ENCODE results near the gene ARL4D. TPM values are rescaled to one million over a fixed set of nuclear protein-coding genes. Genes with fewer than 3 reads are reported as not detected.
"Not testable (repeated sequence)": the region's sequence is repeated elsewhere in the genome, so short reads cannot be mapped to it uniquely, and the experiment has no call there.

The ARL4D gene
- 16.3 and 22.0 TPM in 2 replicates for total RNA-seq (2014; rRNA removed; shearing (Covaris generic))

DNA sequence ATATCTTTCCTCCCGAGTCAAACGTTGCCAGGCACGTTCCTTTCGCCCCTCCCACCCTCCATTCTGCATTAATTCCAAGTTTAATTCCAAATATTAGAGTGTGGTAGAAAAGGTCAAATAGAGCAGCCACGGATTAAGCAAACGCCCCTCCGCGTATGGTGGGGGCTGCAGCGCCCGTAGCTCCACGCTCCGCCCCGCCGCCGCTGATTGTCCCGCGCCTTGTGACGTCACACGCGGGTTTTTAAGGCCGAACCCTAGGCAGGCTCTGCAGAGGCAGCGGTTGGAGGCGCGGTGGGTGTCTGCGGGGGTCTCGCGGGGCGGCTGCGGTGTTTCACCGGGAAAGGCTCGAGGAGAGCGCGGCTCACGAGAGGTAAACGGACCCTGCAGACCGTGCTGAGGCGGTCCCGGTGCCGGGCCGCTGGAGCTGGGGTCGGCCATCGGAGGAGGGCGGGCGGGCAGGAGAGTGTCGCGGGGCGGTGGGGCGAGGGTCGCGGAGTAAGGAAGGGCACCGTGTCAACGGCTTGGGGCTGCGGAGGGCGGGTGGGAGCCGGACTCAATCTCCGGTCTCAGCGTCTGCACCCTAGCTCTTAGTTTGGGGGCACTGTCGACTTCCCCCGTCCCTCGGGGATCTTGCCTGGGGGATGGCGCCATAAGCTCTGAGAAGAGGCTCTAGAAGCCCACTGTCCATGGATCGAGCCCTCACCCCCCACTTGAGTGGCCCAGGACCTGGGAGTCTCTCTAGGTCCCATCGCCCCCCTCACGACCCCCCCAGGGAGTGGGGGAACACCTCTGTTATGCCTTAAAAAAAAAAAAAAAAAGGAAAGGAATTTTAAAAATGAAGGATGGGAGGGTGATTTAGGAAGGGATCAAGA, at the start of gene ARL4D:
Gene ARL4D (plus strand): TSS at position 270 of the 872 bp plus-strand sequence. CDS start 740 bp downstream, outside the sequence.
- DNase-seq (ENCODE audit: low read depth): peak; percentile 77

DNA sequence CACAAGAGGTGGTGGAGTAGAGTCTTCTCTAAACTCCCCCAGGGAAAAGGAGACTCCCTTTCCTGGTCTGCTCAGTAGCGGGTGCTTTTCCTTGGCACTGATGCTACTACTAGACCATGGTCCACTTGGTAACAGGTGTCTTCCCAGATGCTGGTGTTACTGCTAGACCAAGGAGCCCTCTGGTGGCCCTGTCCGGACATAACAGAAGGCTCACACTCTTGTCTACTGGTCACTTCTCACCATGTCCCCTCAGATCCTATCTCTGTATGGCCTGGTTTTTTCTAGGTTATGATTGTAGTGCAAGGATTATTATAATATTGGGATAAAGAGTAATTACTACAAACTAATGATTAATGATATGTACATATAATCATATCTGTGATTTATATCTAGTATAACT, 49.7 kb upstream of the ARL4D start:
- DNase-seq (ENCODE audit: low read depth): no peak

- DNase-seq (ENCODE audit: low read depth): no peak
These were observed 47.9 kb upstream of the ARL4D start for GRCh38 chr17:43350888-43351361.

DNA sequence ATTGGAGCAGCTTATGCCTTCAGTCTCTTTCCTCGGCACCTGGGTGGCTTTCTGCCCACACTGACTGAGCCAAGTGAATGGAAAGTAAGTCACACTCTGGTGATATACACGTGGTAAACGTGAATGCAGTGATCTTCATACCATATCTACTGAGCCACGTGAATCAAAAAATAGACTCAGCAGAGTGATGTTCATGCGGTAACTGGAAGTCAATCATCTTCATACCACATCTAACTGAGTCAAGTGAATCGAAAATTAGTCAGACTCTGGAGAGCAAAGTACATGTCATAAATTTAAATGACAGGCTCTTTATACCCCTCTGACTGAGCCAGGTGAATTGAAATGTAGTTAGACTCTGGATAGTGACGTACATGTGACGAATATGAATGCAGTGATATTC, 47.1 kb upstream of the ARL4D start:
- DNase-seq (ENCODE audit: low read depth): no peak

DNA sequence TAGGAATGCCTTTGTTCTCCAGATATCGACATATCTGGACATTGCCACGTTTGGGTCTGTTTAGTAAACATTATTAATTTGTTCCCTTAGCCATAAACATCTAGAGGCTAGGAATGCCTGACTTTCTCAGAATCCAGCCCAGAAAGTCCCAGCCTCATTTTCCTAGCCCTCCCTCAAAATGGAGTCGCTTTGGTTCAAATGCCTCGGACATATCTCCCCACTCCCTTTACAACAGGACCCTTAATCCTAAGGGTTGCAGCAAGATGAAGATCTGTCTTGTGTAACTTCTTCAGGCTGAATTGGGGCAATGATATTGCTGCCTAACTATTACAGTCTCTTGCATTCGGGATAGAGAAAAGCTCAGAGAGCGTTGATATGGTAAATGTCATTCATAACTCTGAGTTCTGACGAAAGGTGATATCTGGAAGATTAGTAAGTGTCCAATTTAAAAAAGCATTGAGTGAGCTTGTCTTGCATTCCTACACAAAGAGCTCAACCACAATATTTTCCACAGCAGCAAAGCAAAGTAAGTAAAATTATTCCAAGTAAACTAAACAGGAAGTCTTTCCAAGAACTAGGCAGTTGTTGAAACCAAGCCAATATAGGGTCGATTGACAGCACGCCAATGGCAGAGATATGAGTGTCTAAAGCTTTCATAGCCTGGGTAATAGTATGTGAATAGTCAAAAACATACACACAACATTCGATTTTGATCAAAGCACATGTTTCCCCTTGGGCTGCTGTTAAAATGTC, 46.0 kb upstream of the ARL4D start:
- no peak for DNase-seq (ENCODE audit: low read depth)

DNA sequence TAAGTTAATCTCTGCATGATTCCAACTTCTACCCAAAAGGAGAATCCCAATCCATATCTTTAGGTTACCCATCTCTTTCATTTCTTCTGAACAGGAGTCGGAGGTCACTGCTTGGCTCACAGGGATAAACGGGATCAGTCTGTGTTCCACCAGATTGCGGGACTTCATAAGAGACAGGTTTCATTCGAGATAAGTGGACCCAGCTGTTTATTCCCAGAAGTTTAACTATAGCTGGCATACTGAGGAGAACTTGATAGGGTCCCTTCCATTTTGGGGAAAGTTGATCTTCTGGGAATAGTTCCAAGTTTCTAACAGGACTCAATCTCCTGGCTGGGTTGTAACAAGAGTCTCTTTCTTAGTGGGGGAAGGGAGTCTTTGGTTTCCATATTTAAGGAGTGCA, 45.4 kb upstream of the ARL4D start:
- no peak for DNase-seq (ENCODE audit: low read depth)

DNA sequence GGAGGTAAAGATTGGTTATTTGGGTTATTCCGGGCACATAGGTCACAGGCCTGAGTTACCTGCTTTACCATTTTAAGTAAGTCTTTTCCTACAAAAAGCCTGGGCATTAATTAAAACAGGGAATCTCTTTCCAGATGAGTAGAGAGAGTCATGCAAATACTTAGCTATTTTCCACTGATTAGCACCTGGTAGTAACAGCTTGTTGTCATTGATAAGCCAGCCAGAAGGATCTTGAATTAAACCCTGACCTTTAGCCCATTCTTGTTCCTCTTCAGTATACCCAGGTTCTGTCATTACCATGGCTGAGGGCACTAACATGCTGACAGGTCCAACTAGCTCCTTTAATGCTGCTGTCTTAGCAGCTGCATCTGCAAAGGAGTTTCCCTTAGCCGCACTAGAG, 44.4 kb upstream of the ARL4D start:
- no peak for DNase-seq (ENCODE audit: low read depth)

- DNase-seq (ENCODE audit: low read depth): peak; percentile 30
These were observed 42.3 kb upstream of the ARL4D start for GRCh38 chr17:43356450-43356849.

DNA sequence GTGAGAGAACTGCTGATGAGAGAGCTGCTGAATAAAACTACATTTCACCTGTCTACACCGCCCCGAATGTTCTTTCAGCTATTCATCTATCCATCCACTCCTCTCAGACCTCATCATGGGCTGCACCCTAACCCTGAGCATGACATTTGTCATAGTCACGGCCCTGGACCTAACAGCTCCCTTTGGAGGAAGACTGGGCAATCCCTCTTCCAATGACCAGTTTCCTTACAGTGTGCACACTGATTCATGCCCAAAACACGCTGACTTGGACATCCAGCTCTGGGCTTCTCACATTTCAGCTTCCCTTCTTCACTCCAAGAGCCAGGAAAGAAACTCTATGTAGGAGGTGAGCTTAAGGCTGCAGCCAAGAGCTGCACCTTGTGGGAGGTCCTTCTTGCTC, 41.8 kb upstream of the ARL4D start:
- DNase-seq (ENCODE audit: low read depth): peak; percentile 82

DNA sequence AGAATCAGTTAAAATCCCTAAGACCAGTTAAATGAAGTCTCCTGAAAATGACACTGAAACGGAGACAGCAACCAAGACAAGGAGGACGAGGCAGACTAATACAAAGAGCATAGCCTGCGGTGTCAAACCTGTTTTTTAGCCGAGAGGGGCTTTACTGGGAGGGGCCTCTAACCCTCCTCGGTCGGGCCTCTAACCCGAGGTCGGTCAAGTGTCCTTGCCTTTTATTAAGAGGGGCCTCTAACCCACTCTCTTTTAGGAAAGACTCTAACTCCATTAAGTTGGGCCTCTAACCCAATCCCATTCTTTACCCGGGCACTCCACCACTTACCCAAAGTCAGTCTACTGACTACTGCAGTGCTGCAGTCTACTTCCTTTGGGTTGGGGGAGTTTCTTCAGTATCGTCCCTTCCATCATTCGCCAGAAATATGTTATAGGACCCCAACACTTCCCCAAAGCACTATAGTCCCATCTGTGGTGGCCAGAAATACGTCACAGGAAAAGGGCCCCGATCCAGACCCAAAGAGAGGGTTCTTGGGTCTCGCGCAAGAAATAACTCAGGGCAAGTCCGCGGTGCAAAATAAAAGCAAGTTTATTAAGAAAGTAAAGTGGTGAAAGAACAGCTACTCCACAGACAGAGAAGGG, 39.2 kb upstream of the ARL4D start:
- no peak for DNase-seq (ENCODE audit: low read depth)

GRCh38 chr17:43360376-43360738, 38.4 kb upstream of the ARL4D start:
- no peak for DNase-seq (ENCODE audit: low read depth)

DNA sequence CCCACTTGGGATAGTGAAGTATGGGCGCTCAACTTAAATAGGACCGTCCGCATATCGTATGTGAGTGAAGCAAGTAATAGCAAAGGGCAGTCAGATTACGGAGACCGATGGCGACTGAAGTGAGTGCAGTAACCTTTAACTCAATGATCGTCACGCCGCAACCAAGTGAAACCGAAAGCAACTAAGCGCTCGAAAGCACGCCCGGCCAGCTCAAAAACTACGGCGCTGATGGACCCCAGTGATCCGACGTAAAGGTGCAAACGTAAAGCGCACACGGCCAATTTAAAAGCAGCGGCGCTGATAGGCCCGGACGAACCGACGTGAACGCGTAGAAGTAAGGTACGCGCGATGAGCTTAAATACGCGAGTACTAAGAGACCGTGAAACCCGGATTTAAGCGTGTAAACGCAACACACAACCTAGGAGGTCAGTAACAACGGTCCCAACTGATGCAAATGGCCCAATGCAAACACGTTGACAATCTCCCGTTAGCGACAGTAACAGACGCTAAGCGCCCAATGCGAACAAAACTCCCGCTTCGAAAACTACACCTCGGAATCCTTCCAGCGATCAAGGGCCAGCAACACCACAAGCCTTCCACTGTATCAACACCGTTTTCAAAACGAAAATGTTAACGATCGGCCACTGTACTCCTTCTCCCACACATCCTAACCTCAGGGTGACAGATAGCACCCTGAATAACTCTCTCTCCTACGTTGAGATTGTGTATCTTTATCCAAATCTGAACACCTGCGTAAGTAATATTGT, 37.9 kb upstream of the ARL4D start:
- DNase-seq (ENCODE audit: low read depth): peak; percentile 99

DNA sequence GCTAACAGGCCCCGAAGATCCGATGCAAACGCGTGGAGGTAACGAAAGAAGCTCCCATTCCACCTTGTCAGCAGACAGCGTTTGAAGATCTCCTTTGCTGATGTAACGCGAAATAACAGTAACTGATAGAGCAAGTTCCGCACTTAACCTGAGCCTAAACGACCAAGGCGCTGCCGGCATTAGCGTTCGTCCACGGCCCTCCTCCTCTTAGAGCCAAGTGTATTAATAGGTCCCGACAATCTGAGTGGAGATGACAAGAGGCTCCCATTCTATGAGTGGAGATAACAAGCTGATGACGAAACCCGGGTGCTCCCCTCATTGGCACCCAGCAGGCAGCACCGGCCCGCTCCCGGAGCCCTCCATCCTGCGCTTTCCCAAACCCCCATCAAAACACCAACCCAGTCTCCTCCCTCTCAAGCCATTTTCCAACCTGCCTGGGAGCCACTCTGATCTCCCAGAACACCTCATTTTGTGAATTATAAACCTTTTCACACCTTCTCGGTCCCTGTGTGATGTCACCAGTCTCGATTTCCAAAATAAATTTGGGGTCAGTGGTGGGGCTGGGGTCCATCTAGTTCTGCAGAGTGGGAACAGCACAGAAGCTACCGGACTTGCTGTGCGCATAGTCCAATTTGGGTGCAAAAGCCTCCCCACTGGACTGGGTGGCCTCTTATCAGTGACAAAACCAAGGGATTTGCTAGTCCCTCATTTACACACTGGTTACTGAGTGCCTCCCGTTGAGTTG, 35.4 kb upstream of the ARL4D start:
- DNase-seq (ENCODE audit: low read depth): no peak

GRCh38 chr17:43363926-43364285, 34.9 kb upstream of the ARL4D start:
- DNase-seq (ENCODE audit: low read depth): no peak

DNA sequence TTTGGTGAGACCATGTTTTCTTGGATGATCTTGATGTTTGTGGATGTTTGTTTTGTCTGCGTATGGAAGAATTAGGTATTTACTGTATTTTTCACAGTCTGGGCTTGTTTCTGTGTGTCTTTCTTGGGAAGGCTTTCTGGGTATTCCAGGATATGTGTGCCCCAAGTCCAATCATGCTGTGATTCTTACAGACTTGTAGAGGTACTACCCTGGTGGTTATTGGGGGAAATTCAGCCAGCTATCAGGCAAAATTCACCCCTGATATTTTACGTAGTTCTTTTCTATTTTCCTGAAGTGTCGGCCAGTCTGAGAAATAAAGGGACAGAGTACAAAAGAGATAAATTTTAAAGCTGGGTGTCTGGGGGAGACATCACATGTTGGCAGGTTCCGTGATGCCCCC, 33.4 kb upstream of the ARL4D start:
- no peak for DNase-seq (ENCODE audit: low read depth)

DNA sequence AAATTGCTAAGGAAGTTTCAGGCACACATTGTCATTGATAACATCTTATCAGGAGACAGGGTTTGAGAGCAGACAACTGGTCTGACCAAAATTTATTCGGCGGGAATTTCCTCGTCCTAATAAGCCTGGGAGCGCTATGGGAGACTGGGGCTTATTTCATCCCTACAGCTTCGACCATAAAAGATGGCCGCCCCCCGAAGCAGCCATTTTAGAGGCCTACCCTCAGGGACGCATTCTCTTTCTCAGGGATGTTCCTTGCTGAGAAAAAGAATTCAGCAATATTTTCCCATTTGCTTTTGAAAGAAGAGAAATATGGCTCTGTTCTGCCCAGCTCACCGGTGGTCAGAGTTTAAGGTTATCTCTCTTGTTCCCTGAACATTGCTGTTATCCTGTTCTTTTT, 32.9 kb upstream of the ARL4D start:
- DNase-seq (ENCODE audit: low read depth): not testable (repeated sequence)

- DNase-seq (ENCODE audit: low read depth): no peak
These were observed 31.7 kb upstream of the ARL4D start for GRCh38 chr17:43366891-43367736.

DNA sequence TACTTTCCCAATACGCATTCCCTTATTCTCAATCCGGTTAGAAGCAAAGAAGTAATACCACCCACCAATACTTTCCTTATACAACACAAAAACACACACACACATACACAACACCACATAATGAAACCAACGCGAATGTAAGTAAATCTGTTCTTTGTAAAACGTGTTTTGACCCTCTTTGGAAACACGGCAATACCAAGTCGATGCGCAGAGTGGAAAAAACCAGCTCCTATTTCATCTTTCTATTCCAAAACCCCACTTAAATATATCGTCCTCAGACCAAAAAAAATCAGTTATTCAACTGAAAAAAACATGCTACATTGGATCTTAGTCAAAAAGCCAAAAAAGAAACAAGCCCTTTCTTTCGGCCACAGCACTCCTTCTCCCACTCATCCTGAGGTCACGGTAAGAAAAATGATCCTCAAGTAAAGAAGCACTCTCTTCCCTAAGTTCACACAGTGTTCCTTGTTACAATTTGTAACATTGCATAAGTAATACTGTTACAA, 31.0 kb upstream of the ARL4D start:
- peak; percentile 97 for DNase-seq (ENCODE audit: low read depth)

GRCh38 chr17:43368740-43369506, 29.9 kb upstream of the ARL4D start:
- peak; percentile 84 for DNase-seq (ENCODE audit: low read depth)
